Measurements from ENCODE around the gene PLAC9. TPM values are rescaled to one million over a fixed set of nuclear protein-coding genes. Genes with fewer than 3 reads are reported as not detected.
"Not testable (repeated sequence)": the region's sequence is repeated elsewhere in the genome, so short reads cannot be mapped to it uniquely, and the experiment has no call there.

The PLAC9 gene
- polyA plus RNA-seq, 4 donors: 20.1 to 69.0 (median 25.6) TPM

DNA sequence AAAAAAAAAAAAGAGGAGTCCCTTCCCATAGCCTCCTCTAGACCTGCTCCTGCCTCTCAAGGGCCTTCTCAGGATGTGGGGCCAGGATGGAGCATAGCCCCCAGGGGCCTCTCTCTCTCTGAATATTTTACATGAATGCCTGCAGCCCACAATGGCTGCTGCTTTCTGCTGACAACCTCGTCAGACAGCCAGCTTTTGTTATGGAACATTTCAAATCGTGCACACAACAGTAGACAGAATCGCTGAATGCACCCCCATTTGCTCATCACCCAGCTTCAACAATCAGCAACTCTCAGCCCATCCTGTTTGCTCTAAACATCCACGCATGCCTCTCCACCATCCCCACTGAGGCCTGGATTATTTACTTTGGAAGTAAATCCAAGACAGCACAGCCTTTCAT lies 5.4 kb downstream of the PLAC9 start:
- no peak for DNase-seq (ENCODE audit: low read depth in 4 of 4, low spot score in 3 of 4)

GRCh38 chr10:80139265-80139664 lies 6.7 kb downstream of the PLAC9 start:
- DNase-seq (ENCODE audit: low read depth in 4 of 4, low spot score in 3 of 4): no peak

DNA sequence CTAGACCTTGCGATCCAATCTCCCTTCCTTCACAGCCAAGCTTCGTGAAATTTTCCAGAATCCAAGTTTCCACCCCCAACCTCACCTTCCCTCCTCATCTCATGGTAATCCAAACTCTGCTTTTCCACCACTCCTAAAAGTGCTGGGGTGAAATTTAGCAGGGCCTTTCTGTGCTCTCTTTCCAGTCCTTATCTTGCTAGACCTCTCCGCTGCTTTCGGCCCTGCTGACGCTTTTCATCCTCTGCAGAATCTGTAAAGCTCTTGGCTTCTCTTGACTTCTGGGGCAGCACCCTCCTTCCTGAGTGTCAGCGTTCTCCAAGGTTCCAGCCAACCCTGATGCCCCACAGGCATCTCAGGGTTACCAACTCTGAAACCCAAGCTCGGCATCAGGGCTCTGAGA lies 7.7 kb downstream of the PLAC9 start:
- DNase-seq (ENCODE audit: low read depth in 4 of 4, low spot score in 3 of 4): no peak

DNA sequence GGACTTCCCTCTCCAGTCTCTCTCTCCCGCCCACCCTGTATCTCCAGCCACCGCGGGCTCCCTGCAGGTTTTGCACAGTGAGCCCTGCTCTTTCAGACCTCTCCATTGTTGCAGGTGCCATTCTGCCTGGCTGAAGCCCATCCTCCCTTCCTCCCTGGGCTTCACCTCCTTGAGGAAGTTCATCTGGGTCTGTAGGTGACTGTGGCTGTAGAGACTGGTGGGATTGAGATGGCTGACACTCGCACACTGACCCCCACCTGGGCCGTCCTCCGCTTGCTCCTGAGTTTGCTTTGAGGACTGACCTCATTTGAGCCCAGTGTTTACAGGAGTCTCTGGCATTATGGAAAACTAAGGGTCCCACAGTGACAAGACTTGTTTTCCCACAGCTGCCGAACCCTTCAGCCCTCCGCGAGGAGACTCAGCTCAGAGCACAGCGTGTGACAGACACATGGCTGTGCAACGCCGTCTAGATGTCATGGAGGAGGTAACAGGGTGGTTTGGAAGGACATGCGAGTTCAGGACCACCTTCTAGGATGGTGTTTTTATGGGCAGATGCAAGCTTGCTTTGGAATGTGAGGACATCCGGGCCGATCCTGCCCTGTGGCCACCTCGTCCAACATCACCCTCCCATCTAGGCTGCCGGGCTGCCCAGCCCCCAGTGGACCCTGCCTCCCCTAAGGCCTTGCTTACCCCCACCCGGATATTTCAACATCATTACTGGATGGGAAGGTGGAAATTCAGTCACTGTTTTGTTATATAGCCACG lies 9.3 kb downstream of the PLAC9 start:
- no peak for DNase-seq (ENCODE audit: low read depth in 4 of 4, low spot score in 3 of 4)

DNA sequence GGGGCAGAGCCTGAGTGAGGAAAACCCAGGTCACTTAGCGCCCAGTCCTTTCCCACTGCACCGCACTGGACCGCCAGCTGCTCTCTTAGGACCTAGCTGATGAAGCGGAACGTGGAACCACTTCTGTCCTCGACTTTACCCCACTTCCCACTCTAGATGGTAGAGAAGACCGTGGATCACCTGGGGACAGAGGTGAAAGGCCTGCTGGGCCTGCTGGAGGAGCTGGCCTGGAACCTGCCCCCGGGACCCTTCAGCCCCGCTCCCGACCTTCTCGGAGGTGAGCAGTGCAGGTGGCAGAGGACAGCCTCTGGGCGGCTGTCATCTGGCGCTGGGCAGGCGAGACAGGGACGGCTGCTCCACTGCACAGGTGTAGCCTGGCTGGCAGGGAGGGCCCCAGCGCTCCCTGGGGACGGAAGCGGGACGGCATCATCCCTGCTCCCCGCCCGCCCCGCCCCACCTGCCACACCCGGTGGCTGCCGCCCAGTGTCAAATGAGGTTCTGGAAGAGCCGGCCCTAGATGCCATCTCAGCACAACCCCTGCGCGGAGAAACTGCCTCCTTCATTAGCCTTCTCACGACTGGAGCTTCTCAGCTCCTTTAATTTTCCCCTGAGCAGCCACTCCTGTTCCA lies 11.7 kb downstream of the PLAC9 start:
- no peak for DNase-seq (ENCODE audit: low read depth in 4 of 4, low spot score in 3 of 4)

GRCh38 chr10:80144696-80145131 lies 12.2 kb downstream of the PLAC9 start:
- no peak for DNase-seq (ENCODE audit: low read depth in 4 of 4, low spot score in 3 of 4)

GRCh38 chr10:80145406-80146308 lies 13.1 kb downstream of the PLAC9 start:
- not testable (repeated sequence) for DNase-seq (ENCODE audit: low read depth in 4 of 4, low spot score in 3 of 4)

DNA sequence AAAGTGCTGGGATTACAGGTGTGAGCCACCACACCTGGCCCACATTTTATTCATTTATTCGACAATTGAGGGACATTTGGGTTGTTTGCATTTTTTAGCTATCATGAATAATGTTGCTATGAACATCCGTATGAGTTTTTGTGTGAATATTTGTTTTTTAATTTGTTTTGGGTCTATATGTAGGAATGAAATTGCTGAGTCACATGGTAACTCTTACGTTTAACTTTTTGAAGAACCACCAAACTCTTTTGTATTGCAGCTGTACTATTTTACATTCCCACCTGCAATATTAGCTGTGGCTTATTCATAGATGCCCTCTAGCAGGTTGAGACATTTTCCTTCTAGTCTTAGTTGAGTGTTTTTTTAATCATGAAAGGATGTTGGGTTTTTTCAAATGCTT lies 14.4 kb downstream of the PLAC9 start:
- no peak for DNase-seq (ENCODE audit: low read depth in 4 of 4, low spot score in 3 of 4)

DNA sequence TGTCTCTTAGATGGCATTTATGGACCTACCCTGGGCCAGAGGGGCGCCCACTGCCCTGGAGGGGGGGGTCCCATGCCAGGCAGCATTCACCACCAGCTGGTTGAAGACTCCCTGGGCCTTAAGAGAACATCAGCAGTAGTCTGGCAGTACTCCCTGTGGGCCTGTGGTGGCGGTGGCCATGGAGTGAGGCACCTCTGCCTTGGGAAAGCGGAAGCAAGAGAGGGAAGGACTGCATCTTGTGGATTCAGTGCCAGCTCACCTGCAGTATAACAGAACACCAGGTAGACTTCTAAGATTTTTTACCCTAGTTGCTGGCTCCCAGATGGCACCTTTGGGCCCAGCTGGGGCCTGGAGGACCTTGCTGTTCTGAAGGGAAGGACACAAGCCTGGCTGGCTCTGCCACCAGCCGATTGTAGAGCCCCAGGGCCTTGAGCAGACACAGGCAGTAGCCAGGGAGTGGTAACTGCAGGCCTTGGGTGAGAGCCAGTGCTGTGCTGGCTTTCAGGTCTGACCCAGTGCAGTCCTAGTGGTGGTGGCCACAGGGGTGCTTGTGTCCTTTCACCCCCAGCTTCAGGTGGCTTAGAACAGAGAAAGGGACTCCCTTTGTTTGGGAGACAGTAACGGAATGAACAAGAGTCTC lies 15.8 kb downstream of the PLAC9 start:
- DNase-seq (ENCODE audit: low read depth in 4 of 4, low spot score in 3 of 4): no peak

- DNase-seq (ENCODE audit: low read depth in 4 of 4, low spot score in 3 of 4): no peak
Measured at GRCh38 chr10:80149123-80149522, 16.6 kb downstream of the PLAC9 start.

GRCh38 chr10:80150172-80150571 lies 17.6 kb downstream of the PLAC9 start:
- DNase-seq (ENCODE audit: low read depth in 4 of 4, low spot score in 3 of 4): no peak

- DNase-seq (ENCODE audit: low read depth in 4 of 4, low spot score in 3 of 4): no peak
Measured at GRCh38 chr10:80152820-80153219, 20.3 kb downstream of the PLAC9 start.

- no peak for DNase-seq (ENCODE audit: low read depth in 4 of 4, low spot score in 3 of 4)
Measured at GRCh38 chr10:80153460-80153859, 20.9 kb downstream of the PLAC9 start.

DNA sequence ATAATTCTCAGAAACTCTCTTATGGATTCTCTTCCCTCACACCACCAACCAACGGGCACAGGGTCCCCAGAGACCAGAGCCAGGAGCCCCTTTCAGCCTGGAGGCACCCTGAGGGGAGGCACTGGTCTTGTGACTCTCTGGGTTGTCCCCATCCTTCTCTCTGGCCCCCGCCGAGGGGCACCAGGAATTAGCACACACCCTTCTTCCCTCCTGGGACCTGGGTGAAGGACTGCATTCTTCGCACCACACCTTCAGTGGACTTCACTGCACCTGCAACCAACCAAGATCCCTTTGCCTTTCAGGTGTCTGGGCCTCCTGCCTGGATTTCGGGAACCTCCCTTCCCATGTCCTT lies 22.1 kb downstream of the PLAC9 start:
- no peak for DNase-seq (ENCODE audit: low read depth in 4 of 4, low spot score in 3 of 4)

DNA sequence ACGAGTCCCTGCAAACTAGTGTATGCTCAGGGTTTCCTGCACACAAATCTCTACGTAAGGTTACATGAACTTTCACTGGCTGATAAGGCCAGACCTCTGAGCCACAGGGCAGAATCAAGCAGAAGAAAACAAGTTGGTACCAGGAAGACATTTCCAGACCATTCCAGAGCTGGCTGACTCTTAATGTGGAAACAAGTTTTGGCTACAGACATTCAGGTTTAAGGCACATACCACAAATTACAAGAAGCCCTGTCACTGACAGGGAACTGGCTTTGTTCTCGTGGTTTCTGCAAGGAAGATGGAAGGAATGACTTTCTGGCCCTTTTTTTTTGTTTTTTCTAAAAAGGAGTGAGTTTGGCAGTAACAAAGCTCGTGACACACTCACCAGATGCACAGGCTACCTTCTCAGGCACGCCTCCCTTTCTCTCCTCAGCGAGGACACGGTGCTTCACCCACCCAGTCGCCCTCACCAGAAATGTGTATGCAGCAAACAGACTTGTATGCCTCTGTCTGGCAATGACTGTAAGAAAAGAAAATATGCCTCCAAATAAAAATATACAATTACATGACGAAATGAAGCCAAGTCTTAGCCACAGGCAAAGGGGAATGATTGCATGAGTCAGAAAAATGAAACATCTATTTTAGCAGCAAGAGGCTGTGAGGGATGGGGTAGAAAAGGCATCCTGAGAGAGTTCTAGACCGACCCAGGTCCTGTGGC lies 22.6 kb downstream of the PLAC9 start:
- no peak for DNase-seq (ENCODE audit: low read depth in 4 of 4, low spot score in 3 of 4)

DNA sequence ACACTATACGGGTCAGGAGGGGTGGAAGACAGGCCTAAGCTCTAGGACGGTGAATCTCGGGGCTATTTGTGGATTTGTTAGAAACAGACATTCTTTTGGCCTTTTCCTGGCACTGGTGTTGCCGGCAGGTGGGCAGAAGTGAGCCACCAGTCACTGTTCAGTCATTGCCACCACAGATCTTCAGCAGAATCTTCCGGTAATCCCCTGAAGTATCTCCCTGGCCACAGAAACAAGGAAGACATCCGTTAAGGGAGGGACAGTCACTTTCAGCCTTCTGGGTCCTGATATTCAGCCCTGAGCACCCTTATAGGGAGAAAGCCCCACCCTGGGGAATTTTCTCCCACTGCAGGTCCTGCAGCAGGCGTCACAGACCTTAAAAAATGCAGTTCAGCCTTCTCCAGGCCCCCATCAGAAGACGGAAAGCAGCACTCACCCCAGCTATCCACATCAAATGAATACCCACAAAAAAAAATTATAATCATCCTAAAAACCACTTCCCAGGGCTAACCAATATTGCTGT lies 23.2 kb downstream of the PLAC9 start:
- no peak for DNase-seq (ENCODE audit: low read depth in 4 of 4, low spot score in 3 of 4)

GRCh38 chr10:80156216-80156615 lies 23.7 kb downstream of the PLAC9 start:
- DNase-seq (ENCODE audit: low read depth in 4 of 4, low spot score in 3 of 4): no peak

GRCh38 chr10:80157561-80157960 lies 25.0 kb downstream of the PLAC9 start:
- no peak for DNase-seq (ENCODE audit: low read depth in 4 of 4, low spot score in 3 of 4)

DNA sequence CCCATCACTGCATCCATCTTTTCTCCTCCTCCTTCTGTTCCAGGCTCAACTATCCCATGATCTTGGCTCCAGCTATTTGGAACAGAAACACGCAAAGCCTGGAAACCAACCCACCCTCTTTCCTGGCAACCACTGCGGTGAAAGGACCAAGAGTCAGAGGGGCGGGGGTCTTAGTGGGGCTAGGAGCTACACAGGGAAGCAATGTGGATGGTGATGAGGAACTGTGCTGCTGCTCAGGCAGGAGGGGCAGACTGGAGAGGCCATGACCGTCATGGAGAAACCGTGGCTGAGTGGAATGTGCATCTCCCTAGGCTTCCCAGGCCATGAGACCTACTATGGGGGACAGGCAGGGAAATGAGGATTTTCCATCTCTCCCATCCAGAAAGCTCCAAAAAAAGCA lies 25.6 kb downstream of the PLAC9 start:
- DNase-seq (ENCODE audit: low read depth in 4 of 4, low spot score in 3 of 4): no peak

GRCh38 chr10:80158598-80159127 lies 26.1 kb downstream of the PLAC9 start:
- DNase-seq (ENCODE audit: low read depth in 4 of 4, low spot score in 3 of 4): peak in 3 of 4 donors; percentile 11 to 16 (median 14)
